GM12872 (cell line): ENCODE measurements around the gene CPN1.

Experiments
- CTCF ChIP-seq: IDR thresholded peaks from 3 replicates; pipeline ENCODE4 v1.5.1; 2011; ENCODE audit warnings: low read depth, mild to moderate bottlenecking, low read length, moderate library complexity; ENCODE audit not compliant: insufficient read depth

CPN1 gene

GRCh38 chr10:100119726-100120125 is 38.1 kb upstream of the CPN1 start:
- no peak for TF ChIP-seq CTCF

- TF ChIP-seq CTCF, result no peak
Measured at GRCh38 chr10:100114976-100115770, 33.5 kb upstream of the CPN1 start.

- no peak for TF ChIP-seq CTCF
Measured at GRCh38 chr10:100114460-100114859, 32.8 kb upstream of the CPN1 start.

GRCh38 chr10:100109670-100110069 is 28.0 kb upstream of the CPN1 start:
- TF ChIP-seq CTCF, result no peak

- TF ChIP-seq CTCF, result no peak
Measured at GRCh38 chr10:100106865-100107264, 25.2 kb upstream of the CPN1 start.

- no peak for TF ChIP-seq CTCF
Measured at GRCh38 chr10:100104300-100104699, 22.6 kb upstream of the CPN1 start.

- no peak for TF ChIP-seq CTCF
Measured at GRCh38 chr10:100103581-100103980, 21.9 kb upstream of the CPN1 start.
